GM18498 (cell line): ENCODE measurements around the gene LMOD1.
"Not testable (repeated sequence)": the region's sequence is repeated elsewhere in the genome, so short reads cannot be mapped to it uniquely, and the experiment has no call there.

Source experiments
- ATAC-seq: cut with Tn5 transposase; IDR thresholded peaks from one replicate; pipeline ENCODE4 v1.9.1; 2021; ENCODE audit warnings: mild to moderate bottlenecking, moderate library complexity; ENCODE audit not compliant: unreplicated experiment

LMOD1 gene

DNA sequence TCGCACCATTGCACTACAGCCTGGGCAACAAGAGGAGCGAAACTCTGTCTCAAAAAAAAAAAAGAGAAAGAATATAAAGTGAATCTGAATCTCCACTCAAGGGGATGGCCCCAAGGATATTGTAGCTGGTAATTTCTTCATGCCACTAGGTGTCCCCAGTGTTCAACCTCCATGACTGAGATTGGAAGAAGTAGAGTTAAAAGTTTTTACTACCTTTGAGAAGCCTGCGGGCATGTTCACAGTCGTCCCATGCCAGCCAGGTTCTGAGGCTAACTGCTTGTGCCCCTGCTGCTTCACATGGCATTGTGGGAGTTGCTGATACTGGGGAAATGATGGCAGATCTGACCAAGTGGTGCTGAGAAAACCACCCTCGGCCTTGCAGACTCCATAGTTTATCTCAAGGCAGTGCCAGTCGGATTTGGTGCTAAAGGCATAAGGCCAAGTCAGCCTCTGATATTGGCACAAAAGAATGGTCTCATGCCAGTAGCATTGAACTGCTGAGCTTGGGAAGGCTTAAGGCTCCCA is 68.4 kb downstream of the LMOD1 start:
- no peak for ATAC-seq

DNA sequence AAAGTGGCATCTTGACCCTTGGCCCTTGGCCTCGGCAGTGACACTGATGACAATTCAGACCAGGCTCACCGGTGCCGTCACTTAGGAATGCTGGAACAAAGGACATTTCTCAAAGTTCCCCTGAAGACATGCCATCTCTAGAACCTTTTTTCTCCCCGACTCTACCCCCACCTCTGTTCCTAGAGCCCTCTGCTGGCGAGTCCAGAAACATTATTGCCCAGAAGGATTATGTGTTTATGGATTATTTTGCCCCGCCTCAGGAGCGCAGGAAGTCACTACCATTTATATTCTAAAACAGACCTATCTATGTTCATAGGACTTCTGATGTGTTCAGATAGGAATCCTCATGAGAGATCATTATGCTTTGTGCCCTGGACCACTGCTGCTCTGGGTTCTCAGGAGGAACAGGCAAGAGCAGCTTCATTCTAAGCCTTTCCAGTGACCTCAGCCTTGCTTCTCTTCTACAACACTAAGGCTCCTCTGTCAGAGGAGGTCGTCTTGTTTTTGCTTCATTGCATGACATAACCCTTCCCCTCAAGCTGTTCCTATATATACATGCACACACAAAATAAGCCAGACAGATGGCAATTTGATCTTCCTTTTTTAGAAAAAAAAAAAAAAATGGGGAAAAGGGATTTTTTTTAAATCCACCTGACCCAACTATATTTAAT is 70.1 kb downstream of the LMOD1 start:
- ATAC-seq, result no peak

DNA sequence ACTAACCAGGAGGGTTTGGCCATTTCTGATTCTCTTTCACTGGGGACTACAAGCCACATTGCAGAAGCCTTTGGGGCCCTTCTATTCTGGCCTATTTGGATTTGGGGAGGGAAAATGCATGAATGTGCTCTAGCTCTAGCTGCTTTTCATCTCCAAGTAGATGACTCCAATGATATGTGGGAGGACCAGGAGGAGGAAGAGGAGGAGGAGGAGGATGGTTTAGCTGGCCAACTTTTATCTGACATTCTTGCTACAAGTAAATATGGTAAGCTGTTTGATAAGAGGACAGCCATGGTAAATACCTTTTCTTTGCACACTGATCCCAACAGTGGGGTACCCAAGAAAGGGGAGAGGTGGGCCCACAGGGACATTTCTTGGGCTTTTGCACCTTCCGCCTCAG is 71.7 kb downstream of the LMOD1 start:
- no peak for ATAC-seq

DNA sequence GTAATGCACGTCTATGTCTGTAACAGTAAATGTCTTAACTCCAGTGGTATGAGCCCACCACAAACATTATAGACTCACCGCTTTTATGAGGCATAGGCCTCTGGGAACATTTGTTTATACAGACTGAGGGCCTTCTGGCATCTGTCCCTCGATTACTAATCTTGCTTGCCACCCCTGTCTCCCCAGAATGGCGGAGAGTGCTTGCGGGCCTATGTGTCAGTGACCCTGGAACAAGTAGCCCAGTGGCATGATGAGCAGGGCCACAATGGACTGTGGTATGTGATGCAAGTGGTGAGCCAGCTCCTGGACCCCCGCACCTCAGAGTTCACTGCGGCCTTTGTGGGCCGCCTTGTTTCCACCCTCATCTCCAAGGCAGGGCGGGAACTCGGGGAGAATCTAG is 76.0 kb downstream of the LMOD1 start:
- no peak for ATAC-seq

DNA sequence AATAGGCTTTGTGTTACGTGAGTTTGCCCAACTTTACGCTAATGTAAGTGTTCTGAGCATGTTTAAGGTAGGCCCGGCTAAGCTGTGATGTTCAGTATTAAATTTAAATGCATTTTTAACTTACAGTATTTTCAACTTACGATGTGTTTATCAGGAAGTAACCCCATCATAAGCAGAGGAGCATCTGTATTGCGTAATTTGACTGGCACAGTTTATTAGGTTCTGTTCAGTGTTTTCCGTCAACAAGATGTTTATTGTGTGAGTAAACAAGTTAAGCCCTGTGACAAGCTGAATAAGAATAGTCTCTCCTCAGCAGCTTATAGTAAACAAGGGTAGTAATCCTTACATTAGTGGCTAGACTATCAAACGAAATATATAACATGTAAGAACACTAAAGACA is 84.9 kb downstream of the LMOD1 start:
- no peak for ATAC-seq

DNA sequence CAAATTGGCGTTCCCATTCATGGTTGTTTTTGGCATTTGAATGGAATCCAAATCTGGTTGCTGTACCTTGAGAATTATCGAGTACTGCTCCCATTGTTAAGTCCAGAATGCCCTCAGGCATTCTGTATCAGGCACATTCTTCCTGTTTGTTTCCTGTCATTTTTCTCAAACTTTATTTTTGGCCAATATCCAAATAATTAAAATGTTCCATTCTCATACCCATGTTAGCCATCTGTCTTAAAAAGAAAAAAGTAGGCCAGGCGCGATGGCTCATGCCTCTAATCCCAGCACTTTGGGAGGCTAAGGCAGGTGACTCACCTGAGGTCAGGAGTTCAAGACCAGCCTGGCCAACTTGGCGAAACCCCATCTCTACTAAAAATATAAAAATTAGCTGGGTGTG is 86.9 kb downstream of the LMOD1 start:
- ATAC-seq, result no peak

DNA sequence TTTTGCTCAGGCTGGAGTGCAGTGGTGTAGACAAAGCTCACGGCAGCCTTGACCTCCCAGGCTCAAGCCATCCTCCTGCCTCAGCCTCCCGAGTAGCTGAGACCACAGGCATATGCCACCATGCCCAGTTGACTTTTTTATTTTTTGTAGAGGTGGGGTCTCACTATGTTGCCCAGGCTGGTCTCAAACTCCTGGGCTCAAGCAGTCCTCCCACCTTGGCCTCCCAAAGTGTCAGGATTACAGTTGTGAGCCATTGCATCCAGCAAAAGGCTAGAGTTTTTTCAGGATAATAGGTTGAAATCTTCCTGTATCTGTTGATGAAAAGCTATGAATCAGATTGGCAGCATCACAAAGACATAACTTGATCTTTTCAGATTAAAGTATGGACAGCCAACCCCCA is 89.6 kb downstream of the LMOD1 start:
- not testable (repeated sequence) for ATAC-seq

DNA sequence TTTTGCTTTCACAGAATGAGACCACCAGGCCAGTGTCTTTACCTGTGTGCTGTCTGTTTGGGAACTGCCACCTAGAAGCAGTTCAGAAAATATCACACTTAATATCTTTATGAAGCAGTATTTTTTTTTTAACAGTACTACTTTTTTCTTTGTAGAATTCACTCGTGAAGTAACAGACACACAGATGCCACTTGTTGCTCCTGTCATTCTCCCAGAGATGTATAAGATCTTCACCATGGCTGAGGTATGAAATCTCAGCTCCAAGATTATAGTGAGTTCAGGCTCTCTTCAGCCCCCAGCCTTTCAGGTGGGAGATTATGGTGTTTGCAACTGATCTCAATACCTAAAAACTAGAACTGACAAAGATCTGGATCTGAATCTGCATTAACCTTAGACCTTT is 94.4 kb downstream of the LMOD1 start:
- no peak for ATAC-seq

DNA sequence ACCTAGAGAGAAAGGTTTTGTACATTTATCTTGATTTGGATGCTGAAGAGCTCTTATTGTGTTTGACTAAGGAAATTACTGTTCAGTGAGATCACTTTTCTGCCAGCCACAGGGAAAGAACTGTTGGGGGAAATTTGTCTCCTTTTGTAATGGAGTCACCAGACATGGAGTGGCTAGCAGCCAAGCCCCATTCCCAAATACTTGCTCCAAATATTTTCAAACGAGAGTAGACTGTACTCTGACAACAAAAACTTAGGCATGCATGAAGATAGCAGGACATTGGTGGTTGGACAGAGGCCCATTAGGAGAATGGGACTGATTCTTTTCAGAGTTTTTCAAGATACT is 96.3 kb downstream of the LMOD1 start:
- no peak for ATAC-seq

DNA sequence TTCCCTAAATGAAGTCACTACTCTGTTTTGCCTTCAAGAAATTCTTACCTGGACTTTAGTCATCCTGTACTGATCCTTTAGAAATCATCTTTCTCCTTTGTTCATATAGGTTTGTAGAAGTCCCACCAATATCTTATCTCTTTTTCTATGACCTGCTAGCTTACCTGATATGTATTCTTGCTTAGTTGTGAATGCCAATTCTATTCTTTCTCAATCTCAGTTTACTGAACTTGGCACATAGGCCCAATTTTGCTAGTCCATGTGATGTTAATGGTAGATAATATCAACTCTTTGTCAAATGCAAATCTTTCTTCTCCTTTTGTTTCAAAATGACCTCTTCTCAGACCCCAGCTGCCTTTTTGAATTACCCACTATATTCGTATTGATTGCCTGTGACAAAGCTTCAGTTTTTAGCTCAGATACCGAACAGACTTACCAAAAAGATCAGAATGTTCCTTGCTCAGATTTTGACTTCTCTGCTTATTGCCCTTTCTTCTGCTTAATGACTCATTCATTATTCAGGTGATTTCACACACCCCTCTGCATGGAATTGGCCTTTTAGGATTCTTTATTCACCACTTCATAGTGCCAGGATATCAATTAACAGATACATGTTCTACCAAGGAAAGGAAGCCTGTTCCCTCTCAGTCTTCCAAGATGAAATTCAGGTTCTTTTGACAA is 96.8 kb downstream of the LMOD1 start:
- ATAC-seq, result no peak

DNA sequence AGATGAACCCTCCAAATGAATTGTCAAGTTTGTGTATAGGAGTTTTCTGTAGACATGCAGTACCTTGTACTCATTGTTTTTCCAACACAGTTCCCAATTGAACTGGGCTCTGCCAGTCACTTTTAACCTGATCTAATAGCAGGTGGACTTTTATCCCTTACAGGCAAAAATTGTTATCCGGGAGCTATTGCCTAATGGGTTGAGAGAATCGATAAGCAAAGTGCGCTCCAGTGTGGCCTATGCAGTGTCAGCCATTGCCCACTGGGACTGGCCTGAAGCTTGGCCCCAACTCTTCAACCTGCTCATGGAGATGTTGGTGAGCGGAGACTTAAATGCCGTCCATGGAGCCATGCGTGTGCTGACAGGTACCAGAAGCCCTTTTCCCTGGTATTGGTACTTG is 98.1 kb downstream of the LMOD1 start:
- ATAC-seq, result no peak

DNA sequence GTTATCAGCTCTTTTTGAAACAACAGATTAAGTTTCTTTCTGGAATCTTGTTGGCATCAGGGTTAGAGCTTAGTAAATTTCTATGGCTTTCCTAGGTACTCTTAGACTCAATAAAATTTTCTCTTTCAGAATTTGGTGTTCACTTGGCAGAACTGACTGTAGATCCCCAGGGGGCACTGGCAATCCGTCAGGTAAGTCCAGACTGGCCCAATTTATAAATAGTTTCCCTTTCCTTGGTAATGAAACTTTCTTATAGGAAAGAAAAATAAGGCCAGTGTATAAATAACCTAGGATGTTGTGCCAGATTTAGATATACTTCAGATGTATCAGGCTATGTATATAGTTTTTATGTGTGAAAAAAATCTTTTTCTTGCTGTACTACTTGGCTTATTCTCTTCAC is 99.2 kb downstream of the LMOD1 start:
- no peak for ATAC-seq
